HEK293 (cell line): ENCODE measurements around the gene PCBP3.

Experiments
- CTCF ChIA-PET: fragments of 350-600 bp; formaldehyde crosslinking; extraction: SDS; loops from one replicate; lab custom pipeline; 2021; ENCODE audit warnings: antibody characterized with exemption; lab: Yijun Ruan, JAX
- POLR2A ChIA-PET: fragments of 300-600 bp; formaldehyde crosslinking; extraction: SDS; loops from one replicate; lab custom pipeline; 2020; ENCODE audit warnings: antibody characterized with exemption, inconsistent platforms; lab: Yijun Ruan, JAX
- H3K27ac ChIP-seq: fragments of 200-500 bp; sonication (Bioruptor generic); 2 replicates; pipeline ENCODE4 v1.5.1; 2014; ENCODE audit warnings: low read depth, low read length, control low read depth, inconsistent platforms; ENCODE audit errors: extremely low read depth
- H3K36me3 ChIP-seq, 2 experiments: fragments of 200-500 bp in 1 of 2; sonication (Bioruptor generic) in 1 of 2; 1 replicate in 1 of 2; 2 replicates in 1 of 2; pipeline ENCODE4 v1.5.1; 2014 to 2017; ENCODE audit warnings: inconsistent platforms in 2 of 2, low read length in 2 of 2; ENCODE audit not compliant: control insufficient read depth in 2 of 2, insufficient read depth in 1 of 2
- H3K4me1 ChIP-seq: fragments of 200-500 bp; sonication (Bioruptor generic); 2 replicates; pipeline ENCODE4 v1.5.1; 2014; ENCODE audit warnings: mild to moderate bottlenecking, low read length, inconsistent platforms; ENCODE audit not compliant: control insufficient read depth, insufficient read depth
- H3K4me3 ChIP-seq: 2 replicates; pipeline ENCODE4 v1.5.1; 2011; ENCODE audit warnings: low read depth, mild to moderate bottlenecking, control low read depth, low read length, moderate library complexity
- H3K9me3 ChIP-seq: fragments of 200-500 bp; sonication (Bioruptor generic); 2 replicates; pipeline ENCODE4 v1.5.1; 2014; ENCODE audit warnings: low read depth, low read length, inconsistent platforms; ENCODE audit not compliant: control insufficient read depth, insufficient read depth
- EGR2 ChIP-seq: fragments of 450-650 bp; formaldehyde crosslinking; IDR thresholded peaks from 2 replicates; pipeline ENCODE4 v1.5.1; 2016; ENCODE audit warnings: low read depth, missing biosample characterization, missing genetic modification characterization
- GLI2 ChIP-seq: fragments of 450-650 bp; formaldehyde crosslinking; IDR thresholded peaks from 2 replicates; pipeline ENCODE4; 2017; ENCODE audit warnings: missing biosample characterization, missing genetic modification characterization, low read depth, borderline replicate concordance
- SETDB1 ChIP-seq: IDR thresholded peaks from one replicate; pipeline ENCODE4 v1.6.1; 2017; ENCODE audit warnings: mild to moderate bottlenecking, low read length, moderate library complexity, mixed read lengths; ENCODE audit not compliant: insufficient read length
- ZBTB21 ChIP-seq: fragments of 450-650 bp; formaldehyde crosslinking; IDR thresholded peaks from 2 replicates; pipeline ENCODE4 v1.5.1; 2017; ENCODE audit warnings: missing biosample characterization, missing genetic modification characterization
- ZIC2 ChIP-seq: fragments of 450-650 bp; formaldehyde crosslinking; IDR thresholded peaks from 2 replicates; pipeline ENCODE4 v1.5.1; 2016; ENCODE audit warnings: missing biosample characterization, missing genetic modification characterization
- ZNF133 ChIP-seq: fragments of 450-650 bp; formaldehyde crosslinking; IDR thresholded peaks from 2 replicates; pipeline ENCODE4 v1.5.1; 2016; ENCODE audit warnings: missing biosample characterization, missing genetic modification characterization
- ZNF184 ChIP-seq: fragments of 450-650 bp; IDR thresholded peaks from 2 replicates; pipeline ENCODE4 v1.5.1; 2018; ENCODE audit warnings: missing biosample characterization, mild to moderate bottlenecking, missing genetic modification characterization
- ZNF202 ChIP-seq: fragments of 450-650 bp; formaldehyde crosslinking; IDR thresholded peaks from 2 replicates; pipeline ENCODE4 v1.5.1; 2016; ENCODE audit warnings: missing biosample characterization, missing genetic modification characterization, borderline replicate concordance
- ZNF223 ChIP-seq: fragments of 450-650 bp; formaldehyde crosslinking; IDR thresholded peaks from 2 replicates; pipeline ENCODE4 v1.5.1; 2016; ENCODE audit warnings: missing biosample characterization, missing genetic modification characterization
- ZNF354C ChIP-seq: fragments of 450-650 bp; formaldehyde crosslinking; IDR thresholded peaks from 2 replicates; pipeline ENCODE4 v1.5.1; 2016; ENCODE audit warnings: missing biosample characterization, missing genetic modification characterization, low read depth, borderline replicate concordance
- ZNF416 ChIP-seq: fragments of 450-650 bp; formaldehyde crosslinking; IDR thresholded peaks from 2 replicates; pipeline ENCODE4 v1.5.1; 2016; ENCODE audit warnings: missing biosample characterization, missing genetic modification characterization
- ZNF529 ChIP-seq: fragments of 450-650 bp; formaldehyde crosslinking; IDR thresholded peaks from 2 replicates; pipeline ENCODE4 v1.5.1; 2017; ENCODE audit warnings: missing genetic modification characterization, missing biosample characterization; ENCODE audit not compliant: insufficient replicate concordance
- ZNF530 ChIP-seq: fragments of 450-650 bp; formaldehyde crosslinking; IDR thresholded peaks from 2 replicates; pipeline ENCODE4 v1.5.1; 2016; ENCODE audit warnings: low read depth, missing biosample characterization, missing genetic modification characterization
- ZNF621 ChIP-seq: fragments of 450-650 bp; formaldehyde crosslinking; IDR thresholded peaks from 2 replicates; pipeline ENCODE4 v1.5.1; 2017; ENCODE audit warnings: missing biosample characterization, missing genetic modification characterization
- ZNF624 ChIP-seq: fragments of 450-650 bp; formaldehyde crosslinking; IDR thresholded peaks from 2 replicates; pipeline ENCODE4 v1.5.1; 2017; ENCODE audit warnings: missing biosample characterization, missing genetic modification characterization
- ZNF658 ChIP-seq: fragments of 450-650 bp; formaldehyde crosslinking; IDR thresholded peaks from 2 replicates; pipeline ENCODE4; 2016; ENCODE audit warnings: missing biosample characterization, missing genetic modification characterization
- ZNF707 ChIP-seq: fragments of 450-650 bp; formaldehyde crosslinking; IDR thresholded peaks from 2 replicates; pipeline ENCODE4 v1.5.1; 2016; ENCODE audit warnings: missing biosample characterization, missing genetic modification characterization
- ZSCAN23 ChIP-seq: fragments of 450-650 bp; formaldehyde crosslinking; IDR thresholded peaks from 2 replicates; pipeline ENCODE4 v1.5.1; 2016; ENCODE audit warnings: missing biosample characterization, missing genetic modification characterization
- TF ChIP-seq, protein P1 (sequence below): fragments of 450-650 bp; formaldehyde crosslinking; IDR thresholded peaks from 2 replicates; pipeline ENCODE4 v1.5.1; 2016; ENCODE audit warnings: missing biosample characterization, missing genetic modification characterization
- TF ChIP-seq, protein P2 (sequence below): fragments of 450-650 bp; formaldehyde crosslinking; IDR thresholded peaks from 2 replicates; pipeline ENCODE4 v1.5.1; 2016; ENCODE audit warnings: missing biosample characterization, missing genetic modification characterization, borderline replicate concordance
- TF ChIP-seq, protein P3 (sequence below): fragments of 450-650 bp; formaldehyde crosslinking; optimal IDR thresholded peaks from 2 replicates; pipeline ENCODE3; 2016; ENCODE audit warnings: missing biosample characterization, mild to moderate bottlenecking, missing genetic modification characterization
- TF ChIP-seq, protein P4 (sequence below): fragments of 450-650 bp; formaldehyde crosslinking; IDR thresholded peaks from 2 replicates; pipeline ENCODE4 v1.5.1; 2016; ENCODE audit warnings: missing biosample characterization, missing genetic modification characterization
- TF ChIP-seq, protein P5 (sequence below): fragments of 450-650 bp; formaldehyde crosslinking; IDR thresholded peaks from 2 replicates; pipeline ENCODE4 v1.5.1; 2017; ENCODE audit warnings: missing biosample characterization, missing genetic modification characterization
- TF ChIP-seq, protein P6 (sequence below): fragments of 450-650 bp; formaldehyde crosslinking; IDR thresholded peaks from 2 replicates; pipeline ENCODE4 v1.5.1; 2016; ENCODE audit warnings: missing biosample characterization, missing genetic modification characterization

Gene PCBP3

DNA sequence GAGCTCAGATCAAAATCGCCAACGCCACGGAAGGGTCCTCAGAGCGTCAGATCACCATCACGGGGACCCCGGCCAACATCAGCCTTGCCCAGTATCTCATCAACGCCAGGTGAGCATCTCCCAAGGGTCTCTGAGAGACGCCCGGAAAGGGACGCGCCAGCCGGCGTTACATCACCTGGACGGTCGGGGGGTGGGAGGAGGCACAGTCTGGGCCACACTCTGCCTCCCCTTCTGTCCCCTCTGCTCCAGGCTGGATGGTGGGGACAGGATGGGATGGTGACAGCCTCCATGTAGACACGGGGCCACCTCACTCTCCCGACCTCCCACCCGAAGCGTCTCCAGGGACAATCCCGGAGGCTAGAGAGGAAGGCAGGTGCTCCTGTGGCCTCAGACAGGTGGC is 296.6 kb downstream of the PCBP3 start (continued):
- TF ChIP-seq ZNF184 (tag by site-specific recombination) (no peak), ZNF621 (no peak), ZBTB21 (tag by site-specific recombination) (no peak), ZNF416 (tag by site-specific recombination) (no peak)
- TF ChIP-seq, protein P1, sequence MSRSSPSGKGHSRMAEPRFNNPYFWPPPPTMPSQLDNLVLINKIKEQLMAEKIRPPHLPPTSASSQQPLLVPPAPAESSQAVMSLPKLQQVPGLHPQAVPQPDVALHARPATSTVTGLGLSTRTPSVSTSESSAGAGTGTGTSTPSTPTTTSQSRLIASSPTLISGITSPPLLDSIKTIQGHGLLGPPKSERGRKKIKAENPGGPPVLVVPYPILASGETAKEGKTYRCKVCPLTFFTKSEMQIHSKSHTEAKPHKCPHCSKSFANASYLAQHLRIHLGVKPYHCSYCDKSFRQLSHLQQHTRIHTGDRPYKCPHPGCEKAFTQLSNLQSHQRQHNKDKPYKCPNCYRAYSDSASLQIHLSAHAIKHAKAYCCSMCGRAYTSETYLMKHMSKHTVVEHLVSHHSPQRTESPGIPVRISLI (tag by site-specific recombination), result no peak

DNA sequence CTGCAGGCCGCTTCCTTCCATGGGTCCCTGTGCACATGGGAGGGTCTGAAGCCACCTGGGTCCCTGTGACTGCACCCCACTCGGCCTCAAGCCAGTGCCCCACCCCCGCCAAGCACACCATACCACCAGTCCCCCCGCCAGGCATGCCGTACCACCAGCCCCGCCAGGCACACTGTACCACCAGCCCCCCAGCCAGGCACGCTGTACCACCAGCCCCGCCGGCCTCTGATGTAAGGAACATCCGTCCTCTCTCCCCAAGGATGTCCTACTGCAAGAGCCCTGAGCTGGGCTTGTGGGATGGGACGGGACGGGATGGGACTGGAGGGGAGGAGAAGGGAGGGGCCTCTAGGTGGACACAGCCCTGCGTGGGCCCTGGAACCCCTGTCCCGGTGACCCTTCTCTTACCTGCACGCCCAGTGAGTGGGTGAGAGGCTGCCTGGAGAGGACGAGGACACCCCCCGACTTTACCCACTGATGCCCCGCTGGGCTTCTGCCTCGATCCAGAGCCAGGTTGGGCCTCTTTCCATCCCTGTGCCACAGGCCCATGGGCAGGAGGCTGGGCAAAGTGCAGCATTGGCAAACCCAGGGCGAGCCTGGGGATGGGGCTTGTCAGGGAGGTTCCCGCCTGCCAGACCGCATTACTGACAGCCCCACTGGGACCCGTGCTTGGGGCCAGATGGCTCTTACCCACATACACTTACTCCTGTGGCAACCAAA is 297.3 kb downstream of the PCBP3 start:
- CTCF ChIA-PET, result no interaction called here
- H3K36me3 ChIP-seq, result no peaks in the 10 kb centered on the region
- no peak overlapping the region for H3K27ac ChIP-seq
- no peaks in the 10 kb centered on the region for H3K4me1 ChIP-seq
- TF ChIP-seq ZNF133, result no peak
- no peak for TF ChIP-seq ZNF354C (tag by site-specific recombination)
- no peak for TF ChIP-seq ZNF658 (tag by site-specific recombination)
- TF ChIP-seq ZNF529 (tag by site-specific recombination), result no peak
- TF ChIP-seq GLI2, result no peak
- no peak for TF ChIP-seq SETDB1
- no peak for TF ChIP-seq ZNF707 (tag by site-specific recombination)
- TF ChIP-seq, protein P2, sequence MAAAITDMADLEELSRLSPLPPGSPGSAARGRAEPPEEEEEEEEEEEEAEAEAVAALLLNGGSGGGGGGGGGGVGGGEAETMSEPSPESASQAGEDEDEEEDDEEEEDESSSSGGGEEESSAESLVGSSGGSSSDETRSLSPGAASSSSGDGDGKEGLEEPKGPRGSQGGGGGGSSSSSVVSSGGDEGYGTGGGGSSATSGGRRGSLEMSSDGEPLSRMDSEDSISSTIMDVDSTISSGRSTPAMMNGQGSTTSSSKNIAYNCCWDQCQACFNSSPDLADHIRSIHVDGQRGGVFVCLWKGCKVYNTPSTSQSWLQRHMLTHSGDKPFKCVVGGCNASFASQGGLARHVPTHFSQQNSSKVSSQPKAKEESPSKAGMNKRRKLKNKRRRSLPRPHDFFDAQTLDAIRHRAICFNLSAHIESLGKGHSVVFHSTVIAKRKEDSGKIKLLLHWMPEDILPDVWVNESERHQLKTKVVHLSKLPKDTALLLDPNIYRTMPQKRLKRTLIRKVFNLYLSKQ (tag by site-specific recombination), result no peak
- TF ChIP-seq, protein P3, sequence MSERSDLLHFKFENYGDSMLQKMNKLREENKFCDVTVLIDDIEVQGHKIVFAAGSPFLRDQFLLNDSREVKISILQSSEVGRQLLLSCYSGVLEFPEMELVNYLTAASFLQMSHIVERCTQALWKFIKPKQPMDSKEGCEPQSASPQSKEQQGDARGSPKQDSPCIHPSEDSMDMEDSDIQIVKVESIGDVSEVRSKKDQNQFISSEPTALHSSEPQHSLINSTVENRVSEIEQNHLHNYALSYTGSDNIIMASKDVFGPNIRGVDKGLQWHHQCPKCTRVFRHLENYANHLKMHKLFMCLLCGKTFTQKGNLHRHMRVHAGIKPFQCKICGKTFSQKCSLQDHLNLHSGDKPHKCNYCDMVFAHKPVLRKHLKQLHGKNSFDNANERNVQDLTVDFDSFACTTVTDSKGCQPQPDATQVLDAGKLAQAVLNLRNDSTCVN, result no peak
- TF ChIP-seq, protein P4, sequence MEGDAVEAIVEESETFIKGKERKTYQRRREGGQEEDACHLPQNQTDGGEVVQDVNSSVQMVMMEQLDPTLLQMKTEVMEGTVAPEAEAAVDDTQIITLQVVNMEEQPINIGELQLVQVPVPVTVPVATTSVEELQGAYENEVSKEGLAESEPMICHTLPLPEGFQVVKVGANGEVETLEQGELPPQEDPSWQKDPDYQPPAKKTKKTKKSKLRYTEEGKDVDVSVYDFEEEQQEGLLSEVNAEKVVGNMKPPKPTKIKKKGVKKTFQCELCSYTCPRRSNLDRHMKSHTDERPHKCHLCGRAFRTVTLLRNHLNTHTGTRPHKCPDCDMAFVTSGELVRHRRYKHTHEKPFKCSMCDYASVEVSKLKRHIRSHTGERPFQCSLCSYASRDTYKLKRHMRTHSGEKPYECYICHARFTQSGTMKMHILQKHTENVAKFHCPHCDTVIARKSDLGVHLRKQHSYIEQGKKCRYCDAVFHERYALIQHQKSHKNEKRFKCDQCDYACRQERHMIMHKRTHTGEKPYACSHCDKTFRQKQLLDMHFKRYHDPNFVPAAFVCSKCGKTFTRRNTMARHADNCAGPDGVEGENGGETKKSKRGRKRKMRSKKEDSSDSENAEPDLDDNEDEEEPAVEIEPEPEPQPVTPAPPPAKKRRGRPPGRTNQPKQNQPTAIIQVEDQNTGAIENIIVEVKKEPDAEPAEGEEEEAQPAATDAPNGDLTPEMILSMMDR (tag by site-specific recombination), result no peak
- TF ChIP-seq ZNF624 (tag by site-specific recombination), result no peak
- TF ChIP-seq ZNF416 (tag by site-specific recombination), result no peak
- TF ChIP-seq ZNF530 (tag by site-specific recombination), result no peak
- TF ChIP-seq, protein P5, sequence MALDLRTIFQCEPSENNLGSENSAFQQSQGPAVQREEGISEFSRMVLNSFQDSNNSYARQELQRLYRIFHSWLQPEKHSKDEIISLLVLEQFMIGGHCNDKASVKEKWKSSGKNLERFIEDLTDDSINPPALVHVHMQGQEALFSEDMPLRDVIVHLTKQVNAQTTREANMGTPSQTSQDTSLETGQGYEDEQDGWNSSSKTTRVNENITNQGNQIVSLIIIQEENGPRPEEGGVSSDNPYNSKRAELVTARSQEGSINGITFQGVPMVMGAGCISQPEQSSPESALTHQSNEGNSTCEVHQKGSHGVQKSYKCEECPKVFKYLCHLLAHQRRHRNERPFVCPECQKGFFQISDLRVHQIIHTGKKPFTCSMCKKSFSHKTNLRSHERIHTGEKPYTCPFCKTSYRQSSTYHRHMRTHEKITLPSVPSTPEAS (tag by site-specific recombination), result no peak
- TF ChIP-seq ZNF202, result no peak
- TF ChIP-seq ZSCAN23 (tag by site-specific recombination), result no peak
- TF ChIP-seq, protein P6, sequence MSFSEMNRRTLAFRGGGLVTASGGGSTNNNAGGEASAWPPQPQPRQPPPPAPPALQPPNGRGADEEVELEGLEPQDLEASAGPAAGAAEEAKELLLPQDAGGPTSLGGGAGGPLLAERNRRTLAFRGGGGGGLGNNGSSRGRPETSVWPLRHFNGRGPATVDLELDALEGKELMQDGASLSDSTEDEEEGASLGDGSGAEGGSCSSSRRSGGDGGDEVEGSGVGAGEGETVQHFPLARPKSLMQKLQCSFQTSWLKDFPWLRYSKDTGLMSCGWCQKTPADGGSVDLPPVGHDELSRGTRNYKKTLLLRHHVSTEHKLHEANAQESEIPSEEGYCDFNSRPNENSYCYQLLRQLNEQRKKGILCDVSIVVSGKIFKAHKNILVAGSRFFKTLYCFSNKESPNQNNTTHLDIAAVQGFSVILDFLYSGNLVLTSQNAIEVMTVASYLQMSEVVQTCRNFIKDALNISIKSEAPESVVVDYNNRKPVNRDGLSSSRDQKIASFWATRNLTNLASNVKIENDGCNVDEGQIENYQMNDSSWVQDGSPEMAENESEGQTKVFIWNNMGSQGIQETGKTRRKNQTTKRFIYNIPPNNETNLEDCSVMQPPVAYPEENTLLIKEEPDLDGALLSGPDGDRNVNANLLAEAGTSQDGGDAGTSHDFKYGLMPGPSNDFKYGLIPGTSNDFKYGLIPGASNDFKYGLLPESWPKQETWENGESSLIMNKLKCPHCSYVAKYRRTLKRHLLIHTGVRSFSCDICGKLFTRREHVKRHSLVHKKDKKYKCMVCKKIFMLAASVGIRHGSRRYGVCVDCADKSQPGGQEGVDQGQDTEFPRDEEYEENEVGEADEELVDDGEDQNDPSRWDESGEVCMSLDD (tag by site-specific recombination), result no peak
- no peak for TF ChIP-seq EGR2
- TF ChIP-seq ZNF223 (tag by site-specific recombination), result no peak
- no peak for TF ChIP-seq ZIC2 (tag by site-specific recombination)
- TF ChIP-seq, all 188 proteins: peak for 0
- POLR2A ChIA-PET, result no interaction called here
- no peak overlapping the region for H3K4me3 ChIP-seq
- H3K9me3 ChIP-seq, result no peaks in the 10 kb centered on the region
